Ectodermal cell (in vitro differentiated cells): Measurements from ENCODE around the gene EFNA5.

Experiments used
- H3K27ac ChIP-seq: 2 replicates; pipeline ENCODE4 v1.7.0; 2013; ENCODE audit warnings: mild to moderate bottlenecking, low read depth, low read length; ENCODE audit not compliant: insufficient read depth, poor library complexity, severe bottlenecking
- H3K27me3 ChIP-seq: 2 replicates; pipeline ENCODE4 v1.7.0; 2013; ENCODE audit warnings: mild to moderate bottlenecking, low read length; ENCODE audit not compliant: insufficient read depth, control insufficient read depth, poor library complexity, severe bottlenecking
- H3K36me3 ChIP-seq: one replicate; pipeline ENCODE4 v1.7.0; 2013; ENCODE audit warnings: low read length; ENCODE audit not compliant: control insufficient read depth, insufficient read depth
- H3K4me1 ChIP-seq: one replicate; pipeline ENCODE4 v1.7.0; 2013; ENCODE audit warnings: low read length; ENCODE audit not compliant: control insufficient read depth, insufficient read depth
- H3K4me3 ChIP-seq: 2 replicates; pipeline ENCODE4 v1.7.0; 2013; ENCODE audit warnings: low read depth, low read length, control low read depth; ENCODE audit not compliant: insufficient read depth
- H3K9me3 ChIP-seq: 2 replicates; pipeline ENCODE4 v1.7.0; 2013; ENCODE audit warnings: mild to moderate bottlenecking, low read length, moderate library complexity; ENCODE audit not compliant: control insufficient read depth
- WGBS, 2 experiments: methylation state at CpG; one replicate each; pipeline ENCODE4 v1.1.7; 2013; ENCODE audit warnings: missing lambda C conversion rate in 2 of 2; 5-methylcytosine and 5-hydroxymethylcytosine counted together

Gene EFNA5

DNA sequence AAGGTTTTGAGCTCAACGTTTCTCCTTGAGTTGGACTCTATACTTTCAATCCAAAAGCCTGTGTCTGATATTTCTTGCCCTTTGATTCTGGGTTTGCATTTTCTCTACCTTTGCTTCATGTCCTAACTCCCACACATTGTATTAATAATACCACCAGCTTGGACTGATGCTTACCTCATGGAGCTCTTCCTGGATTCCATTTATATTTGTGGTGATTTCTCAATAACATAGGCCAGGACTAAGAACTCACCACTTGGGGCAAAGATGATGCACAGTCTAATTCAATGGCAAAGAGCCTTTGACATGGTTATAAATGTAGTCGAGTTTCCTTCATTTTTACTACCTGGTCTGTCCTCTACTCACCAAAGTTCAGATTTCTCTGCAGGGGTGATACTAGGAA lies 27.5 kb upstream of the EFNA5 start:
- WGBS, 2 experiments, result 91 to 96% methylated on average over 2 of the region's 2 CpGs
- Histone ChIP-seq H3K4me1 (no peaks in the 10 kb centered on the region), H3K27ac (no peak overlapping the region), H3K27me3 (no peaks in the 10 kb centered on the region), H3K4me3 (no peak overlapping the region), H3K9me3 (no peaks in the 10 kb centered on the region), H3K36me3 (no peaks in the 10 kb centered on the region)

DNA sequence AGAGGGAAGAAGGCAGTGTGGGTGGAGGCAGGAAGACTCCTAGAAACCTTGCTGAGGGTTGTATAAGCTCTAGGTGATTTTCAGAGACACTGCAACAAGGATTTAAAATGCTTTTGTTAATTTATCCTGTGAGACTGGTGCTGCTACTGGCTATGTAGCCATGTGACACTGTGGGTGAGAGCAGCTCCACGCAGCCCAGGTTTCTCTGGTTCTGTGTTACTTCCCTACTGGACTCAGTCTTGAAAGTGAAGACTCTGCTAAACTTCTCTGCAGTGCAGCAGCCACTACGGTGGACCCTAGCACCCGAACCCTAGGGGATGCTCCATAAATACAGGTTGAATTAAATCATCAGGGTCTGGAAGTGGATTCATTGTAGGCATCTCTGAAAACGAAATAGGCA lies 25.8 kb upstream of the EFNA5 start:
- Histone ChIP-seq H3K4me1 (no peaks in the 10 kb centered on the region), H3K36me3 (no peaks in the 10 kb centered on the region), H3K27me3 (no peaks in the 10 kb centered on the region), H3K27ac (no peak overlapping the region), H3K9me3 (no peaks in the 10 kb centered on the region), H3K4me3 (no peak overlapping the region)
- 69 to 72% methylated on average over 4 of the region's 4 CpGs for WGBS, 2 experiments

DNA sequence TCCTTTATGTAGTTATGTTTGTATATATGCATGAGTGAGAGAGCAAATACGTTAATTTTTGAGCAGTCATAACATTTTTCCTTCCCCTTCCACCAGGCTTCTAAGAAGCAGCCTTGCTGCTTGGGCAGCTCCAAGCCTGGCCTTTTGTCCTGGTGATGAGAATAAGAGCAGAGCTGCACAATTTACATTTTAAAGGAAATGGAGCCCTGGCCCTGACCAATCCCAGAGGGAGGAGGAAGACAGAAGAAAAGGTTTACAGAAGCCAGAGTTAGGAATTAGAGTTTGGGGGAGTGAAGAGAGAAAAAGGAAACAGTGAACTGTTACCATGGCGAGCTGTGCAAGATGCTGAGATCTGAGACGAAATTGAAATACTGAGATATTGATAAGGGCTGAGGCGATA lies 25.3 kb upstream of the EFNA5 start:
- 23 to 35% methylated on average over 3 of the region's 4 CpGs for WGBS, 2 experiments

DNA sequence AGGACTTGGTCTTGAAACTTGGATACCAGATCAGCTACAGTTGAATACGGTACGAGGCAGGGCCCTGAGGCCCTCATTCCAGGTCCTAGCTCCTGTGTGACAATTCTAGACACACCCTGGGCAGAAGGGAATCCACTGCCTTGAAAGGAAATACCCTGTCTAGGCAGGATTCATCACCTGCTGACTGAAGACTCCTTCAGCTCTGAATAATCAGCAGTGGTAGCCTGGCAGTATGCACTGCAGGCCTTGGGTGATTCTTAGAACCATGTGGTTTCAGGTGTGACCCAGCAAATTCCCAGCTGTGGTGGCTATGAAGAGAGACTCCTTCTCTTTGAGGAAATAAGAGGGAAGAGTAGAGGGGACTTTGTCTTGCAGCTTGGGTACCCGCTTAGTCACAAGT lies 17.2 kb upstream of the EFNA5 start:
- Histone ChIP-seq H3K36me3 (no peaks in the 10 kb centered on the region), H3K9me3 (no peaks in the 10 kb centered on the region), H3K27ac (no peak overlapping the region), H3K27me3 (no peaks in the 10 kb centered on the region), H3K4me3 (no peak overlapping the region), H3K4me1 (no peaks in the 10 kb centered on the region)
- WGBS, 2 experiments, result 94 to 95% methylated on average over 3 of the region's 3 CpGs

More for the DNA sequence above, 25.3 kb upstream of the EFNA5 start:
- H3K9me3 ChIP-seq, result no peaks in the 10 kb centered on the region
- H3K27ac ChIP-seq, result peak overlapping the region; percentile 31
- H3K36me3 ChIP-seq, result no peaks in the 10 kb centered on the region
- no peaks in the 10 kb centered on the region for H3K4me1 ChIP-seq
- H3K4me3 ChIP-seq, result no peak overlapping the region
- no peaks in the 10 kb centered on the region for H3K27me3 ChIP-seq

DNA sequence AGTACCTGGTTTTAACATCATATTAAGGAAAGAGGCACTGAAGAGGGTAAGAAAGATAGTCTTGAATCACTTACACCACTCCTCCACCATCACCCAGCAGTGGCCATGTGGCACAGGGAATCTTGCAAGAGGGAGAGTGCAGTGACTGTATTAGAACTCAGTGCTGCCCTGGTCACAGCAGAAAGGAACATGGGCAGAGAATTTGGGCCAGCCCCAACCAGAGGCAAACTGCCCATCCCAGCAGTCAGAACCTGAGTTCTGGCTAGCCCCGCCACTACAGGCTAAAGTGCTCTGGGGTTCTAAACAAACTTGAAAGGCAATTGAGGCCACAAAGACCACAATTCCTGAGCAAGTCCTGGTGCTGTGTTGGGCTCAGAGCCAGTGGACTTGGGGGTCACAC lies 16.7 kb upstream of the EFNA5 start:
- no peaks in the 10 kb centered on the region for H3K36me3 ChIP-seq
- no peaks in the 10 kb centered on the region for H3K4me1 ChIP-seq
- H3K9me3 ChIP-seq, result no peaks in the 10 kb centered on the region
- no peak overlapping the region for H3K27ac ChIP-seq
- no peak overlapping the region for H3K4me3 ChIP-seq
- no peaks in the 10 kb centered on the region for H3K27me3 ChIP-seq
- WGBS, 2 experiments, result 96 to 98% methylated on average over 1 of the region's 1 CpG

DNA sequence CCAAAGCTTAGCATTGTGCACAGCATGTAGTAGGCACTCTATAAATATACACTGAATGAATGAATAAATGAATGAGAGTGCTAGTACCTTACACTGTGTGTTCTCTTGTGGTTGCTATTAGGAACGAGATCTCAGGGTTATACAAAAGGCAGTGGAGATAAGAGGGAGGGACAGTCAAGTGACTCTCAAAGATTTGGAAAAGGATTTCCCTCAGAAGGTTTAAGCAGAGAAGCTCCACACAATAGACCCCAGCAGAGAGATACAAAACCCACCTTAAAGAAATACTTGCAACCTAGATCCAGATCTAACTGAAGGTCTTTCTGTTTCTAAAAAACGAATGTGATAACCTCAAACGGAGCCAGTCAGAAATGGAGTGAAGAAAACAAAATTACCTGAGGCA lies 11.8 kb upstream of the EFNA5 start:
- no peak overlapping the region for H3K4me3 ChIP-seq
- WGBS, 2 experiments, result 34 to 38% methylated on average over 3 of the region's 3 CpGs

DNA sequence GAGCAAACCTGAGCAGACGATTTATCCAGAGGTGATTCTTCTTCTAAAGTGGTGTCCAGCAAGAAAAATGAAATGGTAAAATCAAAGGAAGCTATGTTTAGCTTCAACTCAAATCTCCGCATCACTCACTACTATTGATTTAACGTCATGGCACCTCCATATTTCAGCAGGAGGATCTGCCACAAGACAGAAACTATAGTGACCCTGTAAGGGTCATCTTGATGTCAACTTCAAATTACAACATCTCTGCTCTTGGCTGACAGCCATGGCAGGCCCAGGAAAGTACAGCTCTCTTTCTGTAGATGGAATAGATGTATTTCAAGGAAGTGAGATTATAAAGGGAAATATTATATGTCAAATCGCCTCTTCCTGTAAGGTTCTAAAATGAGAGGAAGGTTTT lies 10.1 kb upstream of the EFNA5 start:
- Histone ChIP-seq H3K9me3 (no peaks in the 10 kb centered on the region), H3K4me3 (no peak overlapping the region), H3K36me3 (no peaks in the 10 kb centered on the region), H3K27ac (no peak overlapping the region), H3K27me3 (no peaks in the 10 kb centered on the region), H3K4me1 (peaks cover 3% of the 10 kb centered on the region)
- WGBS, 2 experiments, result 94 to 98% methylated on average over 4 of the region's 4 CpGs

More for the DNA sequence above, 11.8 kb upstream of the EFNA5 start:
- Histone ChIP-seq H3K27ac (no peak overlapping the region), H3K36me3 (no peaks in the 10 kb centered on the region), H3K4me1 (peaks cover 3% of the 10 kb centered on the region), H3K9me3 (no peaks in the 10 kb centered on the region), H3K27me3 (no peaks in the 10 kb centered on the region)

DNA sequence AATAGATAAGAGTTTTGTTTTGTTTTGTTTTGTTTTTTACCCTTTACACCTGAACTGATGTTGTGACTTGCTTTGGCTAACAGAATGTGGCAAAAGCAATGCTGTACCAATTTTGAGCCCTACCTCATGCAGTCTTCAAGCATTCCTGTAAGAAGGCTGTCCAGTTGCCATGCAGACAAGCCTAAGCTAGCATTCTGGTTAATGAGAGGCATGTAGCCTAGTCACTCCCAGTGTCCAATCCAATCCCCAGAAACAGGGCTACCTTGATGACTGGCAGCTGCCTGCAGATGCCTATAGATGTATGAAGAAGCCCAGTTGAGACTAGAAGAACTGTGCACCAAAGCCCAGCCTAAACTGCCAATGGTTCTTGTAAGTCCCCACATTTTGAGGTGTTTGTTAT lies 9.4 kb upstream of the EFNA5 start:
- peaks cover 3% of the 10 kb centered on the region for H3K4me1 ChIP-seq
- H3K36me3 ChIP-seq, result no peaks in the 10 kb centered on the region
- no peak overlapping the region for H3K27ac ChIP-seq
- no peak overlapping the region for H3K4me3 ChIP-seq
- H3K27me3 ChIP-seq, result no peaks in the 10 kb centered on the region
- H3K9me3 ChIP-seq, result no peaks in the 10 kb centered on the region

DNA sequence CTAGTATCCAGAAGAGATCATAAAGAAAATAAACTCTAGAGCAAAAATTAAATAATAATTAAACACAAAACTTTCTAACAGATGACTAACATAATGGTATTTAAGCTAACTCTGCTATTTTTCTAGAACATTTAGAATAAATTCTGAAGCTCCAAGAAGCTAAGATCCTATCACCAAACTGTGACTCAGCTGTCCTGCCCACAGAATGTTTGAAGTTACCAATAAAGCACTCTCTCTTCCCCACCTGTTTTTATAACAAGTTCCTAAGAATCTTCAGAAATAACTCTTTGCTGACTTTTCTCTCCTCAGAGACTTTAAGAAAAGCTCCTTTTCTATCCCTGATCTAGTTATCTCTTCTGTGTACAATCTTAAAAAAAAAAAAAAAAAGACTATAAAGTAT lies 6.0 kb upstream of the EFNA5 start:
- Histone ChIP-seq H3K4me1 (no peaks in the 10 kb centered on the region), H3K9me3 (no peaks in the 10 kb centered on the region), H3K27me3 (no peaks in the 10 kb centered on the region), H3K27ac (no peak overlapping the region), H3K36me3 (no peaks in the 10 kb centered on the region), H3K4me3 (no peak overlapping the region)

DNA sequence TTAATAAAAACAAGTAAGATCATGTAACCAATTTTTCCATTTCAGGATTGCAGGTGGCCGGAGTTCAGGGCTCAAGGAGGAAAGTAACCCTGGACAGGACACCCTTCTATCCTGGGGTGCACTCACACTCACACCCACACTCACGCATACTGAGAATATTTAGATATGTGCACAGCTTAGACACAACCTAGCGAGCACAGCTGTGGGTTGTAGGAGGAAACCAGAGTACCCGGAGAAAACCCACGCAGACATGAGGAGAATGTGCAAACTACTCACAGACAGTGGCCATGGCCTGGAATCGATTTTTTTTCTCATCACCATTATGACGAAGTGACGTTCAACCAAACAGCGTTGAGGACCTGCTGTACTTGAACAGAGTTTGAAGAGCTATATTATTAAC lies 4.5 kb upstream of the EFNA5 start:
- Histone ChIP-seq H3K27me3 (no peaks in the 10 kb centered on the region), H3K9me3 (no peaks in the 10 kb centered on the region), H3K4me1 (no peaks in the 10 kb centered on the region), H3K4me3 (no peak overlapping the region), H3K27ac (no peak overlapping the region), H3K36me3 (no peaks in the 10 kb centered on the region)
- 90 to 91% methylated on average over 9 of the region's 9 CpGs for WGBS, 2 experiments

DNA sequence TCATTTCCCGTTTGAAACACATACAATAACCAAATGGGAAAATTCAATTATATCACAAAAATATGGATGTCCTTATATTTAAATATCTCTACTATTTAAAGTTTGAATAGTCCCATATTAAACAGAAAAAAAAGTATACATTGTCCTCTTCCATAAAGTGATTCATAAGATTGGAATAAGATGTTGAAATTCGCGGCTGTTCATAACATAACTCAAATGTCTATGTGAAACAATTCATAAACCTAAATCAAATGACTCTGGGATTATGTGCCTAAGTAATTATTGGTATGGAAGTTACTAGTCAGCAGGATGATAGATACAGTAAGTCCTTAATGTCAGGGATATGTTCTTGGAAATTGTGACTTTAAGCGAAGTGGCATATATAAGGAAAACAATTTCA lies 3.9 kb upstream of the EFNA5 start:
- H3K27me3 ChIP-seq, result no peaks in the 10 kb centered on the region
- H3K27ac ChIP-seq, result no peak overlapping the region
- H3K9me3 ChIP-seq, result no peaks in the 10 kb centered on the region
- H3K36me3 ChIP-seq, result no peaks in the 10 kb centered on the region
- 80% methylated on average over 2 of the region's 4 CpGs; no CpG with 5 or more reads in 1 of the 2 experiments for WGBS, 2 experiments
- no peaks in the 10 kb centered on the region for H3K4me1 ChIP-seq
- no peak overlapping the region for H3K4me3 ChIP-seq
